Hepatocyte (in vitro differentiated cells): Measurements from ENCODE around the gene HSD17B3.

ENCODE experiments used
- CTCF ChIP-seq: fragments of 200-600 bp; sonication (generic); IDR thresholded peaks from 2 replicates; pipeline ENCODE4 v1.5.1; 2016; ENCODE audit warnings: antibody characterized with exemption, mild to moderate bottlenecking; ENCODE audit not compliant: poor library complexity
- EZH2 ChIP-seq: fragments of 200-600 bp; sonication (generic); IDR thresholded peaks from 2 replicates; pipeline ENCODE4 v1.6.1; 2016; ENCODE audit warnings: antibody characterized with exemption, mild to moderate bottlenecking, borderline replicate concordance

GRCh38 chr9:96241391-96241809, 60.6 kb downstream of the HSD17B3 start:
- TF ChIP-seq EZH2, result no peak
- TF ChIP-seq CTCF, result no peak
